Measurements from ENCODE around the gene DCAF5.
A peak's percentile ranks its signal among the peaks of the same experiment; 100 is the strongest.
"Not testable (repeated sequence)": the region's sequence is repeated elsewhere in the genome, so short reads cannot be mapped to it uniquely, and the experiment has no call there.

DCAF5 gene, protein sequence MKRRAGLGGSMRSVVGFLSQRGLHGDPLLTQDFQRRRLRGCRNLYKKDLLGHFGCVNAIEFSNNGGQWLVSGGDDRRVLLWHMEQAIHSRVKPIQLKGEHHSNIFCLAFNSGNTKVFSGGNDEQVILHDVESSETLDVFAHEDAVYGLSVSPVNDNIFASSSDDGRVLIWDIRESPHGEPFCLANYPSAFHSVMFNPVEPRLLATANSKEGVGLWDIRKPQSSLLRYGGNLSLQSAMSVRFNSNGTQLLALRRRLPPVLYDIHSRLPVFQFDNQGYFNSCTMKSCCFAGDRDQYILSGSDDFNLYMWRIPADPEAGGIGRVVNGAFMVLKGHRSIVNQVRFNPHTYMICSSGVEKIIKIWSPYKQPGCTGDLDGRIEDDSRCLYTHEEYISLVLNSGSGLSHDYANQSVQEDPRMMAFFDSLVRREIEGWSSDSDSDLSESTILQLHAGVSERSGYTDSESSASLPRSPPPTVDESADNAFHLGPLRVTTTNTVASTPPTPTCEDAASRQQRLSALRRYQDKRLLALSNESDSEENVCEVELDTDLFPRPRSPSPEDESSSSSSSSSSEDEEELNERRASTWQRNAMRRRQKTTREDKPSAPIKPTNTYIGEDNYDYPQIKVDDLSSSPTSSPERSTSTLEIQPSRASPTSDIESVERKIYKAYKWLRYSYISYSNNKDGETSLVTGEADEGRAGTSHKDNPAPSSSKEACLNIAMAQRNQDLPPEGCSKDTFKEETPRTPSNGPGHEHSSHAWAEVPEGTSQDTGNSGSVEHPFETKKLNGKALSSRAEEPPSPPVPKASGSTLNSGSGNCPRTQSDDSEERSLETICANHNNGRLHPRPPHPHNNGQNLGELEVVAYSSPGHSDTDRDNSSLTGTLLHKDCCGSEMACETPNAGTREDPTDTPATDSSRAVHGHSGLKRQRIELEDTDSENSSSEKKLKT

DNA sequence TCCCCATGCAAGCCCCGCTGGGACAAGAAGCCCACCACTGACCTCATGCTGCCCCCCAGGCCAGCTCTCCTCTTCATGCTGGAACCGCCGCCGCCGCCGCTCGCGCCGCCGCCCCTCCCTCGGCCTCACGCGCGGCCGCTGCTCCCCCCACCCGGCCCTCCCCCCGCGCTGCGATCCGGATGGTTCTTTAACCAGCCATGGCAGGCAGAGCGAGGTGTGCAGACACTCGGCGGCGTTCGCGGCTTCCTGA, at the start of gene DCAF5:
DCAF5 (minus strand) TSS at position 218 of the 250 bp plus-strand sequence; CDS start at position 77, 141 bp downstream.
- DNase-seq (ENCODE audit: low read depth in 1 of 2, low spot score in 1 of 2), result peak; percentile 59 to 88

DNA sequence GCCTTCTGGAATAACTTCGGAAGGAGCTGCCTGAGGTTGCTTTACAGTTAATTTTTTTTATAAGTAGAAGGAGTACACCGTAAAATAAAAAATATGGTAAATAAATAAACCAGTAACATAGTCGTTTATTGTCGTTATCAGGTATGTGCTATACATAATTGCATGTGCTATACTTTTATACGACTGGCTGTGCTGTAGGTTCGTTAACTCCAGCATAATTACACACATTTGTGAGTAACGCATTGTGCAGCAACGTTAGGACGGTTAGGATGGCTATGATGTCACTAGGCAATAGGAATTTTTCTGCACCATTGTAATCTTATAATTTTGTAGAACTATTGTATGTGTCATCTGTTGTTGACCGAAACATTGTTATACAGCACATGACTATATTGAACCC, 46.9 kb upstream of the DCAF5 start:
- no peak for DNase-seq (ENCODE audit: low read depth in 1 of 2, low spot score in 1 of 2)

DNA sequence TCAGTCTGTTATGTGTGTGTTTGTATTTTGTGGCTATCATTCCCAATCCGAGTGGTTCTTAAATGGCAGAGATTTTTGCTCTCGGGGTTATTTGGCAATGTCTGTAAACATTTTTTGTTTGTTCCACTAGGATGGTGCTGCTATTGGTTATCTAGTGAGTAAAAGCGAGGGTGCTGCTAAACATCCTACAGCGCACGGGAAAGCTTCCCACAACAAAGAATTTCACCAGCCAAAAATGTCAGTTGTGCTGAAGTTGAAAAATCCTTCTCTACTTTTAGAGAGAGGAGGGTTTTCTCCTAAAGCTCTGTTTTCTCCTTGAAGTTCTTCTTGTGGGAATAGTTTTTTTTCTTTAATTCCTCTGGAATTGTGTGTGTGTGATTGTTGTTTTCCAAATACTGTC, 40.8 kb upstream of the DCAF5 start:
- DNase-seq (ENCODE audit: low read depth in 1 of 2, low spot score in 1 of 2), result no peak

GRCh38 chr14:69191340-69192111, 38.6 kb upstream of the DCAF5 start, which contains the start of gene EXD2:
Gene EXD2 (plus strand): TSS chr14:69191498. CDS start chr14:69209471, 17,973 bp downstream.
- DNase-seq (ENCODE audit: low read depth in 1 of 2, low spot score in 1 of 2), result peak; percentile 54 to 69

DNA sequence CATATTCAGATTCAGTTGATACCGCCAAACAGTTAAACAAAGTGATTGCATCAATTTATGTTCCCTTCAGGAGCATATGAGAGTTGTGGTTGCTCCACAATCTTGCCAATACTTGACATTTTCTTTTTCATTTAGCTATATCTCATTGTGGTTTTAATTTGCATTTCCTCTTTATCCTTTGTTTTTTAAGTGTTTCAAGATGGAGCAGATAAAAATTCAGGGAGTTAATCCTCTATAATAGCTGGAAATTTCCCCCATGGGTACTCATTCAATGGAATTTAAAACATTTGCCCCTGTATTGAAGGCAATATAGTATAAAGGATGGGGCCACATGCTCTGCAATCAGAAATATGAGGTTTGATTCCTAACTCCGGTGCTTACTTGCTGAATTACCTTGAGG, 37.3 kb upstream of the DCAF5 start:
- DNase-seq (ENCODE audit: low read depth in 1 of 2, low spot score in 1 of 2), result no peak

DNA sequence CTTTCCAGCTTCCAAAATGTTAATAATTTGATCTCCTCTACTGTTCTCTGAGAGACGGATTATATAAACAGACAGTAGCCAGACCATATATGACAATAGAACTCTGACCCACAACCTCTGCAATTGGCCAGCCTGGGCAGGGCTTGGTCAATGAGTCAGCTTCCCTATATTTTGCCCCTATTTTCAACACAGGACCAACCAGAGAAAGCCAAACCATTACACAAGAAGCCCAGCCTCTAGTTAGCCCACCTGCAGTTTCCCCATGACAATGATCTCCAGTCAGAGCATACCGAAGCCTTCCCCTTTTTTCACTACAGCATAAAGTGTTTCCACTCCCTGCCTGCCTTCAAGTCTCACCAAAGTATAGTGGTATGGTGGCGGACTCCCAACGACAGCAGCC, 30.8 kb upstream of the DCAF5 start:
- DNase-seq (ENCODE audit: low read depth in 1 of 2, low spot score in 1 of 2), result no peak

- DNase-seq (ENCODE audit: low read depth in 1 of 2, low spot score in 1 of 2), result not testable (repeated sequence)
These were observed 29.7 kb upstream of the DCAF5 start for GRCh38 chr14:69182580-69182979.

DNA sequence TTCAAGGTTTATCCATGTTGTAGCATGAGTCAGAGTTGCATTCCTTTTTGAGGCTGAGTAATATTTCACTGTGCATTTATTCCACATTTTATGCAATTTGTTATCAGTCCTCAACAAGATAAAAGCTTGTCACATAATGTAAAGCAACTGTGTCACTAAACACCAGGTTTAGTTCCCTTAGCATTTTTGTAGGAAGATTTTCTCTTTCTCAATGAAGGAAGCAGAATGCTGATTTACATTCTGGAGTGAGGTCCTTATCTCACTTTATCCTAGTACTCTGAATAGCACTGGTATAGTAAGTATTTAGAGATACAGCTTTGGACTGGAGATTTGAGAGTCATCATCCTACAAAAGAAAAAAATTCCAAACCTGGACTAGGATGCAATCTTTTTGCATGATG, 28.6 kb upstream of the DCAF5 start:
- no peak for DNase-seq (ENCODE audit: low read depth in 1 of 2, low spot score in 1 of 2)

DNA sequence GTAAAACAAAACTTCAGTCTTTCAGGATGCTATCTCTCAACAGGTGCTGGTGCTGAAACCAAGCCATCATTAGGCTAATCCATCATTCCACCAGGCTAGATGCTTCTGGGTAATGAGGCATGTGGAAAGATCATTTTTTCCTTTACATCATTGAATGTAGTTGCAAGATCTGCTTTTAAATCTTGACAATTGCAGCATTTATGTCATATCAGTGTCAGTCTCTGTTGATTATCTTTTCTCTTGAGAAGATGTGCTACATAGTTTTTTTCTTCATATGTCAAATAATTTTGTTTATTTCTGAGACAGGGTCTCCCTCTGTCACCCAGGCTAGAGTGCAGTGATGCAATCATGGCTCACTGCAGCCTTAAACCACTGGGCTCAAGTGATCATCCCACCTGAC, 22.2 kb upstream of the DCAF5 start:
- DNase-seq (ENCODE audit: low read depth in 1 of 2, low spot score in 1 of 2), result no peak

DNA sequence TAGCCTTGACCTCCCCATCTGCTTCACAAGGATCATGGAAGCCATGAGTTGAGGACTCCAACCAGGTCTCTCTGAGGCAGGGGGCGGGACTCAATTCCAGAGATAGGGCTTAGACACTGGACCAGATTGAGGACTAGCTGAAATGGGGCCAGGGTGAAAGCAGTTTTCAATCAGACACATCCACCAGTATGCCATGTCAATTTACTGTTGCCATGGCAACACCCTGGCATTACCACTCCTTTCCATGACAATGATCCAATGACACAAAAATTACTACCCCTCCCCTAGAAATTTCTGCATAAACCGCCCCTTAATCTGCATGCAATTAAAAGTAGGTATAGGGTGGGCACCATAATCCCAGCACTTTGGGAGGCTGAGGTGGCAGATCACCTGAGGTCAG, 18.6 kb upstream of the DCAF5 start:
- DNase-seq (ENCODE audit: low read depth in 1 of 2, low spot score in 1 of 2), result no peak

- no peak for DNase-seq (ENCODE audit: low read depth in 1 of 2, low spot score in 1 of 2)
These were observed 17.9 kb upstream of the DCAF5 start for GRCh38 chr14:69170839-69171238.

DNA sequence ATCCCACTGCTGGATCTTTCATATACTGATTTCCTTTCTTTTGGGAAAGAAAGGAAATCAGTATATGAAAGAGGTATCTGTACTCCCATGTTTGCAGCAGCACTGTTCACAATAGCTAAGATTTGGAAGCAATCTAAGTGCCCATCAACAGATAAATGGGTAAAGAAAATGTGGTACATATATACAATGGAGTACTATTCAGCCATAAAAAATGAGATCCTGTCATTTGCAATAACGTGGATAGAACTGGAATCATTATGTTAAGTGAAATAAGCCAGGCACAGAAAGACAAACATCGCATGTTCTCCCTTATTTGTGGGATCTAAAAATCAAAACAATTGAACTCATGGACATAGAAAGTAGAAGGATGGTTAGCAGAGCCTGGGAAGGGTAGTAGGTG, 12.9 kb upstream of the DCAF5 start:
- not testable (repeated sequence) for DNase-seq (ENCODE audit: low read depth in 1 of 2, low spot score in 1 of 2)

DNA sequence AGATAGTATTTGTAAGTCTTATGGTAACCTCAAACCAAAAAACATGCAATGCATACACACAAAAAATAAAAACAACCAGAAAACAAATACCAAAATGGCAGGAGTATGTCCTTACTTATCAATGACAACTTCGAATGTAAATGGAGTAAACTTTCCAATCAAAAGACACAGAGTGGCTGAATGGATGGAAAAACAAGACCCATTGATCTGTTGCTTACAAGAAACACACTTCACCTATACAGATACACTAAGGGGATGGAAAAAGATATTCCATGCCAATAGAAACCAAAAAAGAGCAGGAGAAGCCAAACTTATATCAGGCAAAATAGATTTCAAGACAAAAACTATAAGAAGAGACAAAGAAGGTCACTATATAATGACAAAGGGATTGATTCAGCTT, 8.7 kb upstream of the DCAF5 start:
- DNase-seq (ENCODE audit: low read depth in 1 of 2, low spot score in 1 of 2), result no peak

DNA sequence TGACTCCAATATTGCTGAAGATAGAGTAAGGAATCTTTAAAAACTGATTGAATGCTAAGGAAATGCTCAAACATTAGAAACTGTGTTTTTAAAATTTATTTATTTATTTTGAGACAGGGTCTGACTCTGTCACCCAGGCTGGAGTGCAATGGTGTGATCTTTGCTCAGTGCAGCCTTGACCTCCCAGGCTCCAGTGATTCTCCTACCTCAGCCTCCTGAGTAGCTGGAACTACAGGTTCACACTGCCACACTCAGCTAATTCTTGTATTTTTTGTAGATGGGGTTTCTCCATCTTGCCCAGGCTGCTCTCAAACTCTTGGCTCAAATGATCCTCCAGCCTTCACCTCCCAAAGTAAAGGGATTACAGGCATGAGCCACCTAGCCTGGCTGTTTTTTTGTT, 3.3 kb upstream of the DCAF5 start:
- DNase-seq (ENCODE audit: low read depth in 1 of 2, low spot score in 1 of 2), result no peak

DNA sequence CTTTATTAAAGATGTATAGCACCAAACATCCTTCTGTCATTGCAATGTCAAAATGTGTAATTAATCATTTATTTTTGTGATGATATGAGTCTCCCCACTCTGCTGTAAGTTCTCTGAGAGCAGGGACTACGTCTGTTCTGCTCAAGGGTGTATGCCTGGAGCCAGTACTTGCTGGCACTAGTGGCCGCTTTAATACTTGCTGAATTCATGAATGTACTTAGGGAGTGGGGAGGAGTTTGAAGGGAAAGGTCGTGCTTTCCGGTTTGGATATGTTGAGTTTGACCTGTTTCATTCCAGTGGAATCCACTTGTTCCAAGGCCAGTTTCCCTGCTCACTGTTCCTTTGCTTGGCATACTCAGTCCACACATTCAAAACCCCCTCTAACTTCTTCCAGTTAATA, 1.9 kb upstream of the DCAF5 start:
- DNase-seq (ENCODE audit: low read depth in 1 of 2, low spot score in 1 of 2), result no peak

- DNase-seq (ENCODE audit: low read depth in 1 of 2, low spot score in 1 of 2), result no peak
These were observed 953 bp upstream of the DCAF5 start for GRCh38 chr14:69153873-69154270.

GRCh38 chr14:69153152-69153872, 393 bp upstream of the DCAF5 start:
- no peak for DNase-seq (ENCODE audit: low read depth in 1 of 2, low spot score in 1 of 2)

GRCh38 chr14:69152181-69152901, 578 bp downstream of the DCAF5 start:
- DNase-seq (ENCODE audit: low read depth in 1 of 2, low spot score in 1 of 2), result no peak

DNA sequence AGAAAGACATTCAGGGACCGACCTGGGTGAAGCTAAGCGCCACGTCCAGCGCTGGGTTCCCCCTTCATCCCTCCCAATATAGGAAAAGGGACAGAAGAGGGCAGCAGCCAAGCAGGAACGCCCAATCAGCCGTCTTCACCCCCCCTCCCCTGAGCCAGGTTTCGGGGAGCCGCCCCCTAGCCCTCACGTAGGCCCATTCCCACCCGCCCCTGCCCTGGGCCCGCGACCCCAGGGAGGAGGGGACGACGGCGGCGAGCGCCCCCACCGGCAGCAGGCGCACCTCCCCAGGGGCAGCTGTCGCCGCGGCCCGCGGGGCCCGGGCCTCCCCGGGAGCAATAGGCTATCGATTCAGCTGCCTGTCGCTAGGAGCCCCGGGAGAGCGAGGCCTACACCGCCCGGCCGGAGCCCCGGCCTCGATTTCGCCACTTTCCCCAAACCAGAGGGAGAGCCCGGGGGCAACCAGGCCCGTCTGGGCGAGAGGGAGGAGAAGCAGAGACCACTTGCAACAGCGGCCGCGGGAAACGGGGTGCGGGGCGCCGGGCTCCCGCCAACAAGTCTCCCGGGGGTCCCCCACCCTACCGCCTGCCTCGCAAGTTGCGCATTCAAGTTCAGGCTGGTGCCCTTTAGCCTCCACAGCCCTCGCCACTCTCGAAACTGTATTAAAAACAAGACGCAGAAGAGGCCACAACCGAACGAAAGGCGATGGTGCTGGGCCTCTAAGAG, 1.3 kb downstream of the DCAF5 start:
- DNase-seq (ENCODE audit: low read depth in 1 of 2, low spot score in 1 of 2), result peak; percentile 57 to 62

Measured in activated CD4-positive, alpha-beta T cell treated with anti-CD3 and anti-CD28 coated beads, Interleukin-2, amount 50 U/mL, for 24 hours (primary cell).